Esophagus muscularis mucosa (tissue), 4 donors: Measurements from ENCODE around the gene KRTAP19-6. TPM values are rescaled to one million over a fixed set of nuclear protein-coding genes. Genes with fewer than 3 reads are reported as not detected.

ENCODE experiments used
- DNase-seq: peaks from one replicate; pipeline ENCODE4 v3.0.0-alpha.2; 2017; ENCODE audit errors: extremely low spot score
- H3K27ac ChIP-seq, 4 donors: fragments of 200-600 bp; sonication (generic); replicated peaks in 1 of 4; 1 replicate in 3 of 4; 2 replicates in 1 of 4; pipeline ENCODE4 v1.5.1; 2016 to 2019; ENCODE audit warnings: mild to moderate bottlenecking in 1 of 4
- H3K27me3 ChIP-seq, 4 donors: fragments of 200-600 bp; sonication (generic); one replicate each; pipeline versions ENCODE4 v1.5.1 to v1.6.0; 2016 to 2019
- H3K36me3 ChIP-seq, 4 donors: fragments of 200-600 bp; sonication (generic); one replicate each; pipeline ENCODE4 v1.5.1; 2016 to 2019
- H3K4me1 ChIP-seq, 4 donors: fragments of 200-600 bp; sonication (generic); one replicate each; pipeline ENCODE4 v1.5.1; 2016 to 2019
- H3K4me3 ChIP-seq, 4 donors: fragments of 200-600 bp; sonication (generic); 1 replicate in 2 of 4; 2 replicates in 2 of 4; pipeline ENCODE4 v1.5.1; 2016 to 2019; ENCODE audit warnings: mild to moderate bottlenecking in 4 of 4, moderate library complexity in 1 of 4
- H3K9me3 ChIP-seq, 4 donors: fragments of 200-600 bp; sonication (generic); 1 replicate in 3 of 4; 2 replicates in 1 of 4; pipeline ENCODE4 v1.5.1; 2016 to 2019
- EP300 ChIP-seq: sonication (generic); formaldehyde crosslinking; IDR thresholded peaks from one replicate; pipeline ENCODE4 v1.6.1; 2017; ENCODE audit warnings: antibody characterized with exemption
- POLR2A ChIP-seq: fragments of 450-650 bp; IDR thresholded peaks from one replicate; pipeline ENCODE4 v1.6.1; 2017; ENCODE audit warnings: antibody characterized with exemption, moderate library complexity, mild to moderate bottlenecking, low read depth
- POLR2AphosphoS5 ChIP-seq, 2 donors: sonication (generic); formaldehyde crosslinking; IDR thresholded peaks; one replicate each; pipeline ENCODE4 v1.6.1; 2017; ENCODE audit warnings: antibody characterized with exemption in 2 of 2
- WGBS: methylation state at CpG from one replicate; pipeline ENCODE4 v1.1.5; 2018; 5-methylcytosine and 5-hydroxymethylcytosine counted together
- intact Hi-C: fragments of 100-400 bp; cut with DNase I; formaldehyde crosslinking; loops from one replicate; pipeline ENCODE4 v1.15.1; 2023
- total RNA-seq, 4 donors: library from RNA; depleted of rRNA; stranded (reverse); fragments of >200 nt; gene quantifications; one replicate each; pipeline versions ENCODE4 v1.1.0 to v1.2.1, GENCODE V29; 2016
- TF ChIP-seq, protein P1 (sequence below), 3 experiments: fragments of 200-600 bp in 2 of 3; fragments of 450-650 bp in 1 of 3; sonication (generic) in 2 of 3; IDR thresholded peaks; one replicate each; pipeline ENCODE4 v1.5.1; 2017 to 2019; ENCODE audit warnings: antibody characterized with exemption in 3 of 3, mild to moderate bottlenecking in 2 of 3, moderate library complexity in 1 of 3

Gene KRTAP19-6
- total RNA-seq, 4 donors from 2014 or later = not detected

DNA sequence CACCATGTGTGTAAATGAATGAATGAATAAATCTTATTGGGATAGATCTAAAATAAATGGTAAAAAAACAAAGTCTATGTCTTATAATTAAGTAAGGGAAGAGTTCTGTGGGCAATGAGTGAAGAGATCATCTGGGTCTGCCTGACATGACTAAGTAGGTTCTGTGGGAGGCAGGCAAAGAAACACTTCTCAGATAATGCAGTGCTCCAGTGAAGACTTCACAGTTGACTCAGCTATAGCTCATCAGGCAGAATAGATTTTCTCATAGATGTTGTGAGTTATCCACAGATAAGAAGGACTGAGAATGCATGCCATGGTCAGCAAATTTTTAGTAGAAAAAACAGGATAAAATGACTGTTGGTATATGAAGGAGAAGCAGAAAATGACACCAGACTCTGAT lies 36.1 kb upstream of the KRTAP19-6 start:
- TF ChIP-seq POLR2A (no peak), EP300 (no peak), POLR2AphosphoS5 (IDR thresholded peaks at IDR 0.05) (no peak)
- TF ChIP-seq, protein P1, sequence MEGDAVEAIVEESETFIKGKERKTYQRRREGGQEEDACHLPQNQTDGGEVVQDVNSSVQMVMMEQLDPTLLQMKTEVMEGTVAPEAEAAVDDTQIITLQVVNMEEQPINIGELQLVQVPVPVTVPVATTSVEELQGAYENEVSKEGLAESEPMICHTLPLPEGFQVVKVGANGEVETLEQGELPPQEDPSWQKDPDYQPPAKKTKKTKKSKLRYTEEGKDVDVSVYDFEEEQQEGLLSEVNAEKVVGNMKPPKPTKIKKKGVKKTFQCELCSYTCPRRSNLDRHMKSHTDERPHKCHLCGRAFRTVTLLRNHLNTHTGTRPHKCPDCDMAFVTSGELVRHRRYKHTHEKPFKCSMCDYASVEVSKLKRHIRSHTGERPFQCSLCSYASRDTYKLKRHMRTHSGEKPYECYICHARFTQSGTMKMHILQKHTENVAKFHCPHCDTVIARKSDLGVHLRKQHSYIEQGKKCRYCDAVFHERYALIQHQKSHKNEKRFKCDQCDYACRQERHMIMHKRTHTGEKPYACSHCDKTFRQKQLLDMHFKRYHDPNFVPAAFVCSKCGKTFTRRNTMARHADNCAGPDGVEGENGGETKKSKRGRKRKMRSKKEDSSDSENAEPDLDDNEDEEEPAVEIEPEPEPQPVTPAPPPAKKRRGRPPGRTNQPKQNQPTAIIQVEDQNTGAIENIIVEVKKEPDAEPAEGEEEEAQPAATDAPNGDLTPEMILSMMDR (IDR thresholded peaks at IDR 0.05) = no peak
- no peak overlapping the region for H3K4me3 ChIP-seq
- H3K4me1 ChIP-seq = no peaks in the 10 kb centered on the region
- H3K27me3 ChIP-seq = no peaks in the 10 kb centered on the region
- no peaks in the 10 kb centered on the region for H3K9me3 ChIP-seq
- H3K36me3 ChIP-seq = no peaks in the 10 kb centered on the region
- intact Hi-C loops = no loop called here
- no peak overlapping the region for H3K27ac ChIP-seq
- no peak for DNase-seq

DNA sequence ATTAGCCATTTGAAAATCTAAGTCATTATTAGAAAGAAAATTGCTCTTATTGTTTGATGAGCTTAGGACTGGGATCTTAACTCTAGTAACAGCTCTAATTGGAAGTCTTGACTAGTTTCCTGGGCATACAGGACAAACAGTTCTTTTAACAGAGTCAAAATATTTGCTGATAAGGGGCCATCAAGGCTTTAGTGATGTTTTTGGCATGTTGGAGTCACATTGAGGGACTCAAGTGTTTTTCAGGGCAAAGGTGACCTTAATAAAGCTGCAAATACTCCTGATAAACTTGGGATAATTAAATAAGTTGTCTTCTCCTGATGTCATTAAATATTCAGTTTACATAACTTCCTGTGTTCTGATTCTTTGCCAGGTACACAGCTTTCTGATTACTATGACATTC lies 26.0 kb upstream of the KRTAP19-6 start:
- TF ChIP-seq POLR2AphosphoS5 (IDR thresholded peaks at IDR 0.05) (no peak), POLR2A (no peak), EP300 (no peak)
- TF ChIP-seq, protein P1 (IDR thresholded peaks at IDR 0.05) = no peak
- no peak for DNase-seq
- H3K27ac ChIP-seq = no peak overlapping the region
- no peak overlapping the region for H3K4me3 ChIP-seq
- no peaks in the 10 kb centered on the region for H3K27me3 ChIP-seq
- no peaks in the 10 kb centered on the region for H3K36me3 ChIP-seq
- intact Hi-C loops = no loop called here
- H3K4me1 ChIP-seq = no peaks in the 10 kb centered on the region
- H3K9me3 ChIP-seq = no peaks in the 10 kb centered on the region

GRCh38 chr21:30563630-30564029 lies 22.0 kb upstream of the KRTAP19-6 start:
- intact Hi-C loops = no loop called here

GRCh38 chr21:30563072-30563471 lies 21.4 kb upstream of the KRTAP19-6 start:
- no peaks in the 10 kb centered on the region for H3K36me3 ChIP-seq
- no peak overlapping the region for H3K4me3 ChIP-seq
- H3K9me3 ChIP-seq = no peaks in the 10 kb centered on the region
- intact Hi-C loops = no loop called here
- WGBS = 69% methylated on average over 6 of the region's 6 CpGs
- no peaks in the 10 kb centered on the region for H3K4me1 ChIP-seq
- no peaks in the 10 kb centered on the region for H3K27me3 ChIP-seq
- no peak for DNase-seq
- H3K27ac ChIP-seq = no peak overlapping the region
- TF ChIP-seq, protein P1 (IDR thresholded peaks at IDR 0.05) = no peak
- TF ChIP-seq POLR2AphosphoS5 (IDR thresholded peaks at IDR 0.05) (no peak), EP300 (no peak), POLR2A (no peak)

More at GRCh38 chr21:30563630-30564029, 22.0 kb upstream of the KRTAP19-6 start:
- 79% methylated on average over 2 of the region's 2 CpGs for WGBS
- Histone ChIP-seq H3K4me1 (no peaks in the 10 kb centered on the region), H3K4me3 (no peak overlapping the region), H3K9me3 (no peaks in the 10 kb centered on the region), H3K27me3 (no peaks in the 10 kb centered on the region), H3K36me3 (no peaks in the 10 kb centered on the region), H3K27ac (no peak overlapping the region)
- no peak for TF ChIP-seq POLR2A
- no peak for TF ChIP-seq EP300
- TF ChIP-seq POLR2AphosphoS5 (IDR thresholded peaks at IDR 0.05) = no peak
- TF ChIP-seq, protein P1 (IDR thresholded peaks at IDR 0.05) = no peak
- DNase-seq = no peak

DNA sequence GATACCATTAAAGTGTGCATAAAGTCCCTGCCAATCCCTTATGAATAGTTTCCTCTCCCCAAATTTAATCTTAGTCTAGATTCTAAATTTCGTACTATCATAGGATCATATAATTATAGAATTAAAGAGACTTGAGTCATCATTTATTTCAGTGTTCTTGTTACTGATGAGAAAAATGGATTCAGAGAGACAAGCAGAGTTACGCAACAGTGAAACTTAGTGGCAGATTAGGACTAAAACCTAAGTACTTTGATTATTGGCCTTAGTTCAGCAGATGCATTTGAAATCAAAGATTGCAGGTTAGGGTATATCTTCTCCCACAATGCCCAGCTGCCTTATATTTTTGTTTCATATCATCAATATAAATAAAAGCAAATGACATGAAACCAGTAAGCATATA lies 20.3 kb upstream of the KRTAP19-6 start:
- Histone ChIP-seq H3K9me3 (no peaks in the 10 kb centered on the region), H3K27ac (no peak overlapping the region), H3K4me3 (no peak overlapping the region), H3K4me1 (no peaks in the 10 kb centered on the region), H3K36me3 (no peaks in the 10 kb centered on the region), H3K27me3 (no peaks in the 10 kb centered on the region)
- WGBS = 83% methylated on average over 2 of the region's 2 CpGs
- intact Hi-C loops = no loop called here
- TF ChIP-seq POLR2A (no peak), POLR2AphosphoS5 (IDR thresholded peaks at IDR 0.05) (no peak), EP300 (no peak)
- TF ChIP-seq, protein P1 (IDR thresholded peaks at IDR 0.05) = no peak
- no peak for DNase-seq
